ENCODE results near the gene MTFMT. TPM values are rescaled to one million over a fixed set of nuclear protein-coding genes. Genes with fewer than 3 reads are reported as not detected.
"Not testable (repeated sequence)": the region's sequence is repeated elsewhere in the genome, so short reads cannot be mapped to it uniquely, and the experiment has no call there.

MTFMT gene
- total and polyA plus RNA-seq, 2 experiments from 2014 or later: 19.0 to 36.0 TPM

- Histone ChIP-seq H3K36me3 (ENCODE audit: insufficient read depth) (peaks cover 13% of the 10 kb centered on the region; the same call in 1 of the 2 replicates), H3K27me3 (ENCODE audit: insufficient read depth) (no peaks in the 10 kb centered on the region), H3K4me2 (no peak overlapping the region), H3K4me3 (no peak overlapping the region), H2AFZ (no peak overlapping the region), H3K27ac (ENCODE audit: low read depth) (no peak overlapping the region), H3K9me2 (ENCODE audit: insufficient read depth) (no peaks in the 10 kb centered on the region), H3K79me2 (replicated peaks; ENCODE audit: insufficient read depth) (no peaks in the 10 kb centered on the region), H3F3A (replicated peaks; ENCODE audit: low read depth) (no peaks in the 10 kb centered on the region), H3K4me1 (ENCODE audit: insufficient read depth) (no peaks in the 10 kb centered on the region), H4K20me1 (replicated peaks; ENCODE audit: insufficient read depth) (no peaks in the 10 kb centered on the region)
- peak; percentile 52 for ATAC-seq
- Mint-ChIP-seq H3K4me3 (no peak overlapping the region), H3K36me3 (ENCODE audit: low read depth) (peaks cover 29% of the 10 kb centered on the region), H3K27ac (no peak overlapping the region), H3K9me3 (no peaks in the 10 kb centered on the region), H3K4me1 (no peaks in the 10 kb centered on the region), H3K27me3 (ENCODE audit: insufficient read depth, low read depth, poor library complexity) (no peaks in the 10 kb centered on the region)
- TF ChIP-seq ZNF331 (CRISPR knock-in tag; IDR thresholded peaks at IDR 0.05; ENCODE audit: low read depth) (no peak), EZH2phosphoT487 (IDR thresholded peaks at IDR 0.05; ENCODE audit: unreplicated experiment) (no peak), ZNF462 (CRISPR knock-in tag; IDR thresholded peaks at IDR 0.05) (no peak), REST (IDR thresholded peaks at IDR 0.05; ENCODE audit: unreplicated experiment) (no peak), JUNB (IDR thresholded peaks at IDR 0.05; ENCODE audit: unreplicated experiment) (no peak), ZNF114 (CRISPR knock-in tag; IDR thresholded peaks at IDR 0.05) (no peak), NANOG (IDR thresholded peaks at IDR 0.05; ENCODE audit: borderline replicate concordance) (no peak), CTCF (conservative IDR thresholded peaks at IDR 0.05; ENCODE audit: low read depth in 2 of 2) (no peak), EZH2 (IDR thresholded peaks at IDR 0.05; ENCODE audit: low read depth, unreplicated experiment) (no peak), STAT1 (IDR thresholded peaks at IDR 0.05; ENCODE audit: unreplicated experiment) (no peak), POLR2AphosphoS5 (IDR thresholded peaks at IDR 0.05; ENCODE audit: low read depth) (no peak)
- no peak for DNase-seq (ENCODE audit: low spot score)
Measured at GRCh38 chr15:65020419-65020818, 9.0 kb downstream of the MTFMT start.

GRCh38 chr15:65011198-65011597, 18.2 kb downstream of the MTFMT start:
- not testable (repeated sequence) for H3K36me3 ChIP-seq (ENCODE audit: insufficient read depth); H3K4me3 Mint-ChIP-seq; H3K4me1 ChIP-seq (ENCODE audit: insufficient read depth); H3K9me2 ChIP-seq (ENCODE audit: insufficient read depth); H3K27ac Mint-ChIP-seq; DNase-seq (ENCODE audit: low spot score); H3K9me3 Mint-ChIP-seq; H3K4me1 Mint-ChIP-seq; ATAC-seq; H3F3A ChIP-seq (replicated peaks; ENCODE audit: low read depth); H3K4me2 ChIP-seq; H4K20me1 ChIP-seq (replicated peaks; ENCODE audit: insufficient read depth); H2AFZ ChIP-seq; H3K79me2 ChIP-seq (replicated peaks; ENCODE audit: insufficient read depth); H3K27me3 ChIP-seq (ENCODE audit: insufficient read depth); H3K27me3 Mint-ChIP-seq (ENCODE audit: insufficient read depth, low read depth, poor library complexity); H3K27ac ChIP-seq (ENCODE audit: low read depth); H3K4me3 ChIP-seq
- peaks cover 45% of the 10 kb centered on the region for H3K36me3 Mint-ChIP-seq (ENCODE audit: low read depth)
